ENCODE data around the gene FBXL22. TPM values are rescaled to one million over a fixed set of nuclear protein-coding genes. Genes with fewer than 3 reads are reported as not detected.

The FBXL22 gene
- total RNA-seq, 1 experiment from 2014 or later = not detected

DNA sequence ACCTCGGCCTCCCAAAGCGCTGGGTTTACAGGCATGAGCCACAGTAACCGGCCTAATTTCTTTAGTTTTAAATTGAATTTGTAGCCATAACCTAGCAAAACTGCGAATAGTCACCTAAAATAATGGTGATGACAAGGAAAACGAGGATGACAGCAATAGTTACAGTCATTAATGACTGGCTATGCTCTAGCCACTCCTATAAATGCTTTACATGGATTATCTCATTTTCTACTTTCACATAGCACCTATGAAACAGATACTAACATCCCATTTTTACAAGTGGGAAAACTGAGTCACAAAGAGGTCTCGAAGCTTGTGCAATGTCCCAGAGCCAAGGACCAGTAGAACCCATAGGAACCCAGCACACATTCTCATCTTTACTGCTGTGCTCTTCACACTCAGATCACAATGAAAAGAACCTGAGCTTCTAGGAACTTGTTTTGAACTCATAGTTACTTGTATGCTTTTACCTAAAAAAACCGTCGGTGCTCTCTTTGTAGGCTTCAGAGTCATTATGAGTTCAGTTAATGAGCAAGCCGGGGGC is 39.4 kb downstream of the FBXL22 start:
- in situ Hi-C loops (cut with HindIII; ENCODE audit: low pct_unique_long_range_greater_than_20kb, low sequenced_read_pairs) = loop anchor here (10.0 kb wide), 1 partner anchor 48 kb away; no protein-coding TSS in a partner anchor
- no peak for DNase-seq (ENCODE audit: low read depth, low spot score)

DNA sequence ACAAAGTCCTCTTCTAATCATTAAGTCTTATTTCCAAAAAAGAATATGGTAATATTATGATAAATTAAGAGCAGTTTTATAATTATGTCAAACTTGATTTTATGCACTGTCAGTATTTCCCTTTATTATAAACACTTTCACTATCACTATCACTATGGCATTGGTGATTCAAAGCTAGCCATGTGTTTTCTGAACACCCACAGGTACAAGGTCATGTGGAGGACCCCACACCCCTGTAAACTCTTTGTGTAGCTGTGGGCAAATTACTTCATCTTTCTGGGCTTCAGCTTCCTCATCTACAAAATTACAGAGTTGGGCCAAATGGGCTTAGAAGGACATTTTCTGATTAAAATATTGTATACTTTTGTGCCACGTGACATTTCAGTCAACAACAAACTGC is 41.7 kb downstream of the FBXL22 start:
- in situ Hi-C loops (cut with HindIII; ENCODE audit: low pct_unique_long_range_greater_than_20kb, low sequenced_read_pairs) = loop anchor here (10.0 kb wide), 1 partner anchor 46 kb away; no protein-coding TSS in a partner anchor
- no peak for DNase-seq (ENCODE audit: low read depth, low spot score)

DNA sequence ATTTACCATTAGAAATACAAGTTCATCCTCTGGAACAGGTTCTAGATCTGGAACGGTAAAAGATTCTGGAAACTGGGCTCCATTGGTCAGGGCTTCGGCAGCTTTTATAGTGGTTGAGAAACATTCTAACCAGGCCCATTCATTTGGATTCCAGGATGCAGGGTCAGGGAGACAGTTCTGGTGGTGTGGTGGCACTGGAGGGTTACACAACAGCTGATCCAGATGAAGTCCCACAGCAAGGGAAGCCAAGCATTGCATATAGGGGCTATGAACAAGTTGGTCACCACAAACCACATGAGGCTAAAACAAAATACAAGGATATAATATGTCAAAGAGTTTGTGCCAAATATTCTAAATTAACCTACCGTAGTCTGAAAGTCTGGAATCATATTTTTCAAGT is 43.0 kb downstream of the FBXL22 start:
- in situ Hi-C loops (cut with HindIII; ENCODE audit: low pct_unique_long_range_greater_than_20kb, low sequenced_read_pairs) = no loop called here

More for the DNA sequence above, 43.0 kb downstream of the FBXL22 start:
- DNase-seq (ENCODE audit: low read depth, low spot score) = no peak

Other genes with a start within 250 kb of the FBXL22 start
- 17.4 and 19.2 TPM in 2 replicates for gene CA12, start 215.5 kb upstream of the FBXL22 start, total RNA-seq (2014; rRNA removed; shearing (Covaris generic))
- 23.0 and 24.2 TPM in 2 replicates for gene USP3, start 92.8 kb upstream of the FBXL22 start, total RNA-seq (2014; rRNA removed; shearing (Covaris generic))
- 64.5 and 67.5 TPM in 2 replicates for gene HERC1, start 236.6 kb downstream of the FBXL22 start, total RNA-seq (2014; rRNA removed; shearing (Covaris generic))